ENCODE data around the gene ZBED6.
A peak's percentile ranks its signal among the peaks of the same experiment; 100 is the strongest.

The ZBED6 gene

DNA sequence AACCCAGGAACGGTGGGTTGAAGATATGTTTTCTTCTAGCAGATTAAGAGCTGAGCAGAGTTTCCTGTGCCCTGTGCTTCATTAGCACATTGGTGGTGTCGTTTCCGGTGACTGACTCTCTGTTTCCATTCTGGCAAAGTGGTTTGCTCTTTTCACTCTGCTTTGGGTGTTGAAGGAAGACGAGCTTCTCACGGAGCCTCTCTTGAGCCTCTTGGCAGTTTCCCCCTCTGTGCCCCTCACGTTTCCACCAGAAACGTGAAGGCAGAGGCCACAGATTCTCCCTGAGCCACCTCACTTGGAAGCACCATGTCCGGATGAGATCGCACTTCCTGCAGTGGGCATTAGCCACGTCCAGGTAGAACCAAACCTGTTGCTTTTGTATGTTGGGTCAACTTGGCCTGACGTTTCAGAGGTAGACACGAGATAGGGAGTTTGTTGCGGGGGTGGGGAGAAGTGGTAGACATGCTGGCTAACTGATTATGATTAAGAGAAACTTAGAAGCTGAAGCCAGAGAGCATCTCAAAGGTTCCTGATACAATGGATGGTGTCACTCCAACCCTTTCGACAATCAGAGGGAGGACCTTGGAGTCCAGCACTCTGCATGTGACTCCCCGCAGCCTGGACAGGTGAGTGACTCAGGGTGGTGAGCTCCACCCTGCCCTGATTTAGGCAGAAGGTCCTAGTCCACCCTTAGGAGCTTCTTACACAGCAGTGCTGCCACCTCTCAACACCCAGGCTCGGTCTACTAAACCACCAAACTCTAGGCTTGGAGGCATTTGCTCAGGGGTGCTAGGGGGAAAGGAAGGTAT is 30.2 kb upstream of the ZBED6 start, which contains the start of gene LAX1:
Gene LAX1, plus strand, starts transcription at position 155 of the 809 bp plus-strand sequence. Its CDS starts 383 bp downstream, at position 538.
- H3K27ac ChIP-seq (ENCODE audit: poor library complexity, severe bottlenecking) = no peak within 1 kb of the TSS

DNA sequence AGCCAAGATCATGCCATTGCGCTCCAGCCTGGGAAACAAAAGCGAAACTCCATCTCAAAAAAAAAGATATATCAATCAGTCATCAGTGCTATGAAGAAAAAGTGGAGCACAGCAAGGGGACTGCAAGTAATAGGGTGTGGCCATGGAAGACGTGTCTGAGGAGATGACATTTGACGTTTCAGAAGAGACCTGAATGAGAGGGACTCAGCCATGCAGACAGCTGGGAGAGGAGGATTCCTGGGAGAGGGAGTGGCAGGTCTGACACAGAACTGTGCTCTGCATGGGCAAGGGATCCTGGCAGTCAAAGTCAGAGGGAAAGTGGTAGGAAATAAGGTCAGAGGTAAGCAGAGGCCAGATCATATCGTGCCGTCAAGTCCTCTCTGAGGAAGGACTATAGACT is 27.2 kb upstream of the ZBED6 start:
- no peaks in the 10 kb centered on the region for H3K9me3 ChIP-seq (ENCODE audit: severe bottlenecking)
- DNase-seq (ENCODE audit: low spot score) (no peak), ATAC-seq (ENCODE audit: low read depth) (no peak)
- H3K27me3 ChIP-seq (ENCODE audit: insufficient read depth, poor library complexity, severe bottlenecking) = no peaks in the 10 kb centered on the region
- H3K36me3 ChIP-seq (ENCODE audit: low read depth) = no peaks in the 10 kb centered on the region
- H3K4me1 ChIP-seq (ENCODE audit: insufficient read depth, poor library complexity, severe bottlenecking) = peaks cover 17% of the 10 kb centered on the region
- peak overlapping the region; percentile 74 for H3K27ac ChIP-seq (ENCODE audit: poor library complexity, severe bottlenecking)
- H3K4me3 ChIP-seq (ENCODE audit: severe bottlenecking) = no peak overlapping the region
- TF ChIP-seq, protein P1, sequence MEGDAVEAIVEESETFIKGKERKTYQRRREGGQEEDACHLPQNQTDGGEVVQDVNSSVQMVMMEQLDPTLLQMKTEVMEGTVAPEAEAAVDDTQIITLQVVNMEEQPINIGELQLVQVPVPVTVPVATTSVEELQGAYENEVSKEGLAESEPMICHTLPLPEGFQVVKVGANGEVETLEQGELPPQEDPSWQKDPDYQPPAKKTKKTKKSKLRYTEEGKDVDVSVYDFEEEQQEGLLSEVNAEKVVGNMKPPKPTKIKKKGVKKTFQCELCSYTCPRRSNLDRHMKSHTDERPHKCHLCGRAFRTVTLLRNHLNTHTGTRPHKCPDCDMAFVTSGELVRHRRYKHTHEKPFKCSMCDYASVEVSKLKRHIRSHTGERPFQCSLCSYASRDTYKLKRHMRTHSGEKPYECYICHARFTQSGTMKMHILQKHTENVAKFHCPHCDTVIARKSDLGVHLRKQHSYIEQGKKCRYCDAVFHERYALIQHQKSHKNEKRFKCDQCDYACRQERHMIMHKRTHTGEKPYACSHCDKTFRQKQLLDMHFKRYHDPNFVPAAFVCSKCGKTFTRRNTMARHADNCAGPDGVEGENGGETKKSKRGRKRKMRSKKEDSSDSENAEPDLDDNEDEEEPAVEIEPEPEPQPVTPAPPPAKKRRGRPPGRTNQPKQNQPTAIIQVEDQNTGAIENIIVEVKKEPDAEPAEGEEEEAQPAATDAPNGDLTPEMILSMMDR (IDR thresholded peaks at IDR 0.05; ENCODE audit: poor library complexity, severe bottlenecking) = no peak

More for the DNA sequence above, 30.2 kb upstream of the ZBED6 start, which contains the start of gene LAX1:
- no peaks in the 10 kb centered on the region for H3K27me3 ChIP-seq (ENCODE audit: insufficient read depth, poor library complexity, severe bottlenecking)
- H3K9me3 ChIP-seq (ENCODE audit: severe bottlenecking) = no peaks in the 10 kb centered on the region
- DNase-seq (ENCODE audit: low spot score) = no peak
- no peaks in the 10 kb centered on the region for H3K36me3 ChIP-seq (ENCODE audit: low read depth)
- no peak for ATAC-seq (ENCODE audit: low read depth)
- H3K4me1 ChIP-seq (ENCODE audit: insufficient read depth, poor library complexity, severe bottlenecking) = peaks cover 17% of the 10 kb centered on the region
- no peak within 1 kb of the TSS for H3K4me3 ChIP-seq (ENCODE audit: severe bottlenecking)
- TF ChIP-seq, protein P1 (IDR thresholded peaks at IDR 0.05; ENCODE audit: poor library complexity, severe bottlenecking) = no peak

- TF ChIP-seq, protein P1 (IDR thresholded peaks at IDR 0.05; ENCODE audit: poor library complexity, severe bottlenecking) = no peak
- H3K9me3 ChIP-seq (ENCODE audit: severe bottlenecking) = no peaks in the 10 kb centered on the region
- H3K4me1 ChIP-seq (ENCODE audit: insufficient read depth, poor library complexity, severe bottlenecking) = peaks cover 17% of the 10 kb centered on the region
- H3K27me3 ChIP-seq (ENCODE audit: insufficient read depth, poor library complexity, severe bottlenecking) = no peaks in the 10 kb centered on the region
- DNase-seq (ENCODE audit: low spot score) = peak; percentile 84
- H3K36me3 ChIP-seq (ENCODE audit: low read depth) = no peaks in the 10 kb centered on the region
- no peak overlapping the region for H3K4me3 ChIP-seq (ENCODE audit: severe bottlenecking)
- ATAC-seq (ENCODE audit: low read depth) = peak; percentile 94
- H3K27ac ChIP-seq (ENCODE audit: poor library complexity, severe bottlenecking) = peak overlapping the region; percentile 74
Measured at GRCh38 chr1:203769505-203770343, 25.7 kb upstream of the ZBED6 start.

DNA sequence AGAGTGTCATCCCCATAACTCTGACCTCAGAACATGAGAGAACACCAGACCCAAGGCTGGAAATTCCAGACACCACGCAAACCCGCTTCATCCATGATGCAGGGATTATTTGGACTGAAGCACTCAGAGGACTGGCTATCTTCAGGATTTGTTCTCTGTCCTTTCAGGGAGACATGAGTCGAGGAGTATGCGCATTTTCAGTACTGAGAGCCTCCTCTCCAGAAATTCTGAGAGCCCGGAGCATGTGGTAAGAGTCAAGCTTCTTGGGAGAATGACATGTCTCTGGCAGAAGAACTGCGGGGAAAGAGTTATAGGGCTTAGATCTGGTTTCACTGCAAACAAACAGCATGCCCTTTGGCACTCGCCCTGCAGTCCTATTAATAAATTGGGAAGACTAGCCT is 23.5 kb upstream of the ZBED6 start:
- ATAC-seq (ENCODE audit: low read depth) (no peak), DNase-seq (ENCODE audit: low spot score) (no peak)
- Histone ChIP-seq H3K36me3 (ENCODE audit: low read depth) (no peaks in the 10 kb centered on the region), H3K27ac (ENCODE audit: poor library complexity, severe bottlenecking) (no peak overlapping the region), H3K9me3 (ENCODE audit: severe bottlenecking) (no peaks in the 10 kb centered on the region), H3K27me3 (ENCODE audit: insufficient read depth, poor library complexity, severe bottlenecking) (no peaks in the 10 kb centered on the region), H3K4me1 (ENCODE audit: insufficient read depth, poor library complexity, severe bottlenecking) (peaks cover 17% of the 10 kb centered on the region), H3K4me3 (ENCODE audit: severe bottlenecking) (no peak overlapping the region)
- TF ChIP-seq, protein P1 (IDR thresholded peaks at IDR 0.05; ENCODE audit: poor library complexity, severe bottlenecking) = no peak
